Dendritic cell treated with granulocyte-macrophage colony-stimulating factor and Interleukin-4, amounts not matched to agents 40 ng/mL and 50 ng/mL, for 4 days (primary cell): ENCODE data around the gene DLX1.
"Not testable (repeated sequence)": the region's sequence is repeated elsewhere in the genome, so short reads cannot be mapped to it uniquely, and the experiment has no call there.

Source experiments
- H3K27ac Mint-ChIP-seq: one replicate; pipeline ENCODE4 v1.8.0; 2022; ENCODE audit warnings: mild to moderate bottlenecking, mixed read lengths
- H3K27me3 Mint-ChIP-seq: one replicate; pipeline ENCODE4 v1.8.0; 2022; ENCODE audit warnings: mild to moderate bottlenecking, mixed read lengths
- H3K36me3 Mint-ChIP-seq: one replicate; pipeline ENCODE4 v1.8.0; 2022; ENCODE audit warnings: low read depth, mixed read lengths
- H3K4me1 Mint-ChIP-seq: one replicate; pipeline ENCODE4 v1.8.0; 2022; ENCODE audit warnings: low read depth, mixed read lengths
- H3K4me3 Mint-ChIP-seq: one replicate; pipeline ENCODE4 v1.8.0; 2022; ENCODE audit warnings: mild to moderate bottlenecking, moderate library complexity, mixed read lengths
- H3K9me3 Mint-ChIP-seq: one replicate; pipeline ENCODE4 v1.8.0; 2022; ENCODE audit warnings: mixed read lengths
- intact Hi-C: fragments of 100-400 bp; cut with micrococcal nuclease; formaldehyde crosslinking; loops from one replicate; pipeline ENCODE4 v1.15.0; 2022

The DLX1 gene

GRCh38 chr2:172116107-172116506 lies 30.8 kb downstream of the DLX1 start:
- no peak overlapping the region for H3K27ac Mint-ChIP-seq
- H3K4me1 Mint-ChIP-seq: no peaks in the 10 kb centered on the region
- H3K4me3 Mint-ChIP-seq: no peak overlapping the region
- no peaks in the 10 kb centered on the region for H3K9me3 Mint-ChIP-seq
- no peaks in the 10 kb centered on the region for H3K36me3 Mint-ChIP-seq
- peaks cover 16% of the 10 kb centered on the region for H3K27me3 Mint-ChIP-seq
- intact Hi-C loops: no loop called here

- Mint-ChIP-seq H3K4me3 (no peak overlapping the region), H3K4me1 (no peaks in the 10 kb centered on the region), H3K27me3 (peaks cover 12% of the 10 kb centered on the region), H3K9me3 (no peaks in the 10 kb centered on the region), H3K27ac (no peak overlapping the region), H3K36me3 (no peaks in the 10 kb centered on the region)
- intact Hi-C loops: no loop called here
Measured at GRCh38 chr2:172119089-172119488, 33.8 kb downstream of the DLX1 start.

- intact Hi-C loops: no loop called here
- Mint-ChIP-seq H3K36me3 (no peaks in the 10 kb centered on the region), H3K4me3 (no peak overlapping the region), H3K27ac (no peak overlapping the region), H3K9me3 (no peaks in the 10 kb centered on the region), H3K27me3 (peaks cover 7% of the 10 kb centered on the region), H3K4me1 (no peaks in the 10 kb centered on the region)
Measured at GRCh38 chr2:172120118-172120517, 34.8 kb downstream of the DLX1 start.

DNA sequence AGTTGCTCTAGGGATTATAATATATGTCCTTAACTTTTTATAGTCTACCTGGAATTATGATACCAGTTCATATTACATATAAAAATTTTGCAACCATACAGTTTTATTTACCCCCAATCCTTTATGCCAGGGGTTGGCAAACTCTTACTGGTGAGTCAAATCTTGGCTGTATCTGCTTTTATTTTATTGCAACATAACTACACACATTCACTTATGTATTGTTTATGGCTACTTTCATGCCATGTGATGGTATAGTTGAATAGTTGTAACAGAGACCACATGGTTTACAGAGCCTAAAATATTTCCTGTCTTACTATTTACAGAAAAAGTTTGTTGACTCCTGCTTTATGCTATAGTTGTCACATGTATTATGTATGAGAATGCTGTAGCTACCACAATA lies 43.2 kb downstream of the DLX1 start:
- no peaks in the 10 kb centered on the region for H3K27me3 Mint-ChIP-seq
- no peaks in the 10 kb centered on the region for H3K9me3 Mint-ChIP-seq
- H3K36me3 Mint-ChIP-seq: no peaks in the 10 kb centered on the region
- H3K4me3 Mint-ChIP-seq: no peak overlapping the region
- no peaks in the 10 kb centered on the region for H3K4me1 Mint-ChIP-seq
- intact Hi-C loops: loop anchor here (5.0 kb wide), 1 partner anchor 421 kb away; no protein-coding TSS in a partner anchor
- H3K27ac Mint-ChIP-seq: no peak overlapping the region

DNA sequence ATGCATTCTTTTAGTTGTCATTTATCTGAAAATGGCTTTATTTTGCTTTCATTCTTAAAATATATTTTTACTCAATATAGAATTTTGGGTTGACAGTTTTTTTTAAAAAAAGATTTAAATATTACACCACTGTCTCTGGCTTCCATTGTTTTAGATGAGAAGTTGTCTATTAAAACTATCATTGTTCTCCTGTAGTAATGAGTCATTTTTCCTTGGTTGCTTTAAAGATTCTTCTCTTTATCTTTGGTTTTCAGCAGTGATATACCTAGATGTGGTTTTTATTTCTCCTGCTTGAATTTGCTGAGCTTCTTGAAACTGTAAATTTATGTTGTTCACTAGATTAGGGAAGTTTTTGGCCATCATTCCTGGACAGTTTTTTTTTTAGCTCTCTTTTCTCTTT lies 44.1 kb downstream of the DLX1 start:
- intact Hi-C loops: loop anchor here (5.0 kb wide), 1 partner anchor 422 kb away; no protein-coding TSS in a partner anchor
- Mint-ChIP-seq H3K36me3 (no peaks in the 10 kb centered on the region), H3K27ac (no peak overlapping the region), H3K9me3 (no peaks in the 10 kb centered on the region), H3K4me1 (no peaks in the 10 kb centered on the region), H3K27me3 (no peaks in the 10 kb centered on the region), H3K4me3 (no peak overlapping the region)

DNA sequence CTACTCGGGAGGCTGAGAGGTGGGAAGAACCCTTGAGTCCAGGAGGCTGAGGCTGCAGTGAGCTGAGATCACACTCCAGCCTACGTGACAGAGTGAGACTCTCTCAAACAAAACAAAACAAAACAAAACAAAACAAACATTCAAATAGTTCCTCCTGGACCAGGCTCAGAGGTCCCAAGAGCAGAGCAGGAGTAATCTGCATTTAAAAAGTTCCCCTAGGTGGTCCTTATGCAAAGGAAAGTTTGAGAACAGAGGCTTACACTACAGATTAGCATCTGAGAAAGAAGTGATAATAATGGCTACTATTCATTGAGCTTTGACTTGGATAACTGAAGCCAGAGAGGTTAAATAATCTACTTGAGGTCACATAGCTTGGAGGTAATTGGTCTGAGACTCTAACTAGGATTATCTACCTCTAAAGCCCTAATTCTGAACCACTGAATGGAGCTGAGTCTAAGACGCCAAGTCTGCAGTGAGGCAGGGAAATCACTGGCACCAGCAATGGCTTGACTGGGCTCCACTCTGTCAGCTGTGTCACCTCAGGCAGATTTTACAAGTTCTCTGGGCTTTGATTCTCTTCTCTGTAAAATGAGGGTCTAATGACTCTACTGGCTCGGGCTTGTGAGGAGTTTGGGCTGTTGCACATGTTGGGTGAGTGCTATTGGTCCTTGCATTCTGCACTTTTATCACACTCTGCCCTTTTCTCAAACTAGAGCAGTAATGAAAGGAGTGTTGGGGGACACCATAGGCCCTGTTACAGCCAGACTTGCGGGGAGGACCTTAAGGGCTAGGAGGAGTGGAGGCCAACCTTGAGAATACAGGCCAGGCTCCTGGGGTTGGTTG lies 46.6 kb downstream of the DLX1 start:
- Mint-ChIP-seq H3K4me3 (no peak overlapping the region), H3K4me1 (no peaks in the 10 kb centered on the region), H3K36me3 (no peaks in the 10 kb centered on the region), H3K27ac (no peak overlapping the region), H3K27me3 (no peaks in the 10 kb centered on the region), H3K9me3 (no peaks in the 10 kb centered on the region)
- intact Hi-C loops: no loop called here

DNA sequence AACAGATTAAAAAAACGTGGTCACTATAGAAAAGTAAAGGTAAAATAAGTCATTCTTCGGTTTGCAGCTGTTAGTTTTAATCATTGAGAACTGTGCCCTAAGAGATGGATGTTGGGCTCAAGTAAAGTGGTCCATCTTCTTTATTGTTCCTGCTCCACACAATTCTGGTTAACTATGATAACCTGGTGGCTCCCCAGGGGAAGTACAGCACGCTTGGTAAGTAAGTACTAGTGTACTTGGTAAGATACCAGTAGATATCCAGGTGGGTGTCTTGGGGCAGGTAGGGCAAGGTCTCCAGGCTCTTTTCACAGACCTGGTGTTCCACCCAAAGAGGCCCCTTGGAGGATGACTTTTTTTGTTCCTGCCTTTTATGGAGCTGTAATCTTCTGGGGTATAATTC lies 49.0 kb downstream of the DLX1 start:
- intact Hi-C loops: no loop called here
- Mint-ChIP-seq H3K4me3 (no peak overlapping the region), H3K4me1 (no peaks in the 10 kb centered on the region), H3K27me3 (no peaks in the 10 kb centered on the region), H3K9me3 (no peaks in the 10 kb centered on the region), H3K36me3 (no peaks in the 10 kb centered on the region), H3K27ac (no peak overlapping the region)

DNA sequence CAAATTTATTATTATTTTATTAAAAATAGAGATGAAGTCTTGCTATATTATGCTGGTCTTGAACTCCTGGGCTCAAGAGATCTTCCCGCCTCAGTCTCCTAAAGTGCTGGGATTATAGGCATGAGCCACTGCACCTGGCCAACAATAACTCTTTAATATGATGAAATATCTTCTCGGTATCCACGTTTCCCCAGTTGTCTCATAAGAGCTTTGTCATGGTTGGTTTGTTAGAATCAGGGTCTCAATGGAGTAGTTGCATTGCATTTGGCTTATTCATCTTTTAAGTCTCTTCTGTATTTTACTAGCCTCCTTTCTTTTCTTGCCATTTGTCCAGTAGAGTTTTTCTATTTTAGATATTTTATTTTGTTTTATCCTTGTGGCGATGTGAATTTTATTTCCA lies 50.1 kb downstream of the DLX1 start:
- no peaks in the 10 kb centered on the region for H3K27me3 Mint-ChIP-seq
- no peak overlapping the region for H3K4me3 Mint-ChIP-seq
- no peaks in the 10 kb centered on the region for H3K4me1 Mint-ChIP-seq
- intact Hi-C loops: no loop called here
- no peaks in the 10 kb centered on the region for H3K36me3 Mint-ChIP-seq
- H3K27ac Mint-ChIP-seq: no peak overlapping the region
- no peaks in the 10 kb centered on the region for H3K9me3 Mint-ChIP-seq

- Mint-ChIP-seq H3K27me3 (no peaks in the 10 kb centered on the region), H3K4me3 (no peak overlapping the region), H3K4me1 (no peaks in the 10 kb centered on the region), H3K27ac (no peak overlapping the region), H3K36me3 (no peaks in the 10 kb centered on the region), H3K9me3 (no peaks in the 10 kb centered on the region)
- intact Hi-C loops: no loop called here
Measured at GRCh38 chr2:172137109-172137508, 51.8 kb downstream of the DLX1 start.

DNA sequence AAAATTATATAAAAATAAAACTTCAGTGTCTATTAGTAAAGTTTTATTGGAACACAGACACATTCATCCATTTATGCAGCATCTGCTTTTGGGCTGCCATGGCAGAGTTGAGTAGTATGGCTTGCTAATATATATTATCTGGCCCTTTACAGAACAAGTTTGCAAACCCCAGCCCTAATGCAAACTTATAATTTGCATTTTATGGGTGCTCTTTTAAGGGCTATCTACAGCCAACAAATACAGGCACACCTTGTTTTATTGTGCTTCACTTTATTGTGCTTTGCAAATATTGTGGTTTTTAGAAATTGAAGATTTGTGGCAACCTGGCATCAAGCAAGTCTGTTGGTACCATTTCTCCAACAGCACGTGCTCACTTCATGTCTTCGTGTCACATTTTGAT lies 52.6 kb downstream of the DLX1 start:
- Mint-ChIP-seq H3K27me3 (no peaks in the 10 kb centered on the region), H3K4me3 (no peak overlapping the region), H3K27ac (no peak overlapping the region), H3K9me3 (no peaks in the 10 kb centered on the region), H3K36me3 (no peaks in the 10 kb centered on the region), H3K4me1 (no peaks in the 10 kb centered on the region)
- intact Hi-C loops: no loop called here

DNA sequence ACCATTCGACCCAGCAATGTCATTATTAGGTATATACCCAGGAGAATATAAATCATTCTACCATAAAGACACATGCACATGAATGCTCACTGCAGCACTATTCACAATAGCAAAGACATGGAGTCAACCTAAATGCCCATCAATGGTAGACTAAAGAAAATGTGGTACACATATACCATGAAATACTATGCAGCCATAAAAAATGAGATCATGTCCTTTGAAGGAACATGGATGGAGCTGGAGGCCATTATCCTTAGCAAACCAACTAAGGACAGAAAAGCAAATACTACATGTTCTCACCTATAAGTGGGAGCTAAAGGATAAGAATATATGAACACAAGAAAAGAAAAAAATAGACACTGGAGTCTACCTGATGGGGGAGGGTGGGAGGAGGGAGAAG lies 53.4 kb downstream of the DLX1 start:
- H3K9me3 Mint-ChIP-seq, H3K27ac Mint-ChIP-seq, H3K4me1 Mint-ChIP-seq, H3K4me3 Mint-ChIP-seq, H3K36me3 Mint-ChIP-seq, intact Hi-C loops, H3K27me3 Mint-ChIP-seq: not testable (repeated sequence)
